Measurements from ENCODE around the gene ST7L.

The ST7L gene

DNA sequence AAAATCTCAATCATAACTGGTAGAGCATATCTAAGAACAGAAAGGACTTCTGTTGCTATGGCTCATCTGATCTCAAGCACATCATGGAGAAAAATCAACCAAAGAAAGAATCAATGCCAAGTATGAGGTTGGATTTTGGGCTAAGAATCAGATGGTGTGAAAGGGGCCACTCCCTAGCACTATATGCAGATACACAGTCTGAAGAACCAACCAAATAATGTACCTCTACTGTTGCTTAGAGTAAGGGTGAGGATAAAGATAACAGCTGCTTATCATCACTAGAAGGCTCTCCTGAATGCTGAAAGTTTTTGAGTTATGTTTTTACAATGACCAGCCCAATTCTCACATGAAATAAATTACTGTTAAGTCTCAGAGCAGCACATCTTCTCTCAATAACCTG lies 35.6 kb downstream of the ST7L start:
- no peaks in the 10 kb centered on the region for H3K4me1 ChIP-seq (ENCODE audit: control insufficient read depth, low read length)
- no peak overlapping the region for H3K4me3 ChIP-seq (ENCODE audit: low read length)
- no peaks in the 10 kb centered on the region for H4K20me1 ChIP-seq (ENCODE audit: control insufficient read depth, insufficient read depth, low read depth, low read length)
- no peaks in the 10 kb centered on the region for H3K36me3 ChIP-seq (ENCODE audit: control insufficient read depth, low read length)
- TF ChIP-seq, protein P1, sequence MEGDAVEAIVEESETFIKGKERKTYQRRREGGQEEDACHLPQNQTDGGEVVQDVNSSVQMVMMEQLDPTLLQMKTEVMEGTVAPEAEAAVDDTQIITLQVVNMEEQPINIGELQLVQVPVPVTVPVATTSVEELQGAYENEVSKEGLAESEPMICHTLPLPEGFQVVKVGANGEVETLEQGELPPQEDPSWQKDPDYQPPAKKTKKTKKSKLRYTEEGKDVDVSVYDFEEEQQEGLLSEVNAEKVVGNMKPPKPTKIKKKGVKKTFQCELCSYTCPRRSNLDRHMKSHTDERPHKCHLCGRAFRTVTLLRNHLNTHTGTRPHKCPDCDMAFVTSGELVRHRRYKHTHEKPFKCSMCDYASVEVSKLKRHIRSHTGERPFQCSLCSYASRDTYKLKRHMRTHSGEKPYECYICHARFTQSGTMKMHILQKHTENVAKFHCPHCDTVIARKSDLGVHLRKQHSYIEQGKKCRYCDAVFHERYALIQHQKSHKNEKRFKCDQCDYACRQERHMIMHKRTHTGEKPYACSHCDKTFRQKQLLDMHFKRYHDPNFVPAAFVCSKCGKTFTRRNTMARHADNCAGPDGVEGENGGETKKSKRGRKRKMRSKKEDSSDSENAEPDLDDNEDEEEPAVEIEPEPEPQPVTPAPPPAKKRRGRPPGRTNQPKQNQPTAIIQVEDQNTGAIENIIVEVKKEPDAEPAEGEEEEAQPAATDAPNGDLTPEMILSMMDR (IDR thresholded peaks at IDR 0.05; ENCODE audit: low read depth, low read length, poor library complexity, severe bottlenecking): no peak
- no peak for TF ChIP-seq EZH2phosphoT487 (IDR thresholded peaks at IDR 0.05; ENCODE audit: borderline replicate concordance, low read length)
- no peaks in the 10 kb centered on the region for H3K27me3 ChIP-seq (ENCODE audit: control insufficient read depth, low read length)
- no peak overlapping the region for H3K4me2 ChIP-seq (ENCODE audit: low read length)
- no peak overlapping the region for H3K27ac ChIP-seq (ENCODE audit: low read depth, low read length)
- H3K79me2 ChIP-seq (ENCODE audit: control insufficient read depth, low read length): no peaks in the 10 kb centered on the region
- no peaks in the 10 kb centered on the region for H3K9me3 ChIP-seq (ENCODE audit: control insufficient read depth, insufficient read depth, low read length)
- H3F3A ChIP-seq (ENCODE audit: control insufficient read depth, insufficient read depth): no peaks in the 10 kb centered on the region
- no peaks in the 10 kb centered on the region for H3K9me2 ChIP-seq (replicated peaks; ENCODE audit: control insufficient read depth, low read length)

DNA sequence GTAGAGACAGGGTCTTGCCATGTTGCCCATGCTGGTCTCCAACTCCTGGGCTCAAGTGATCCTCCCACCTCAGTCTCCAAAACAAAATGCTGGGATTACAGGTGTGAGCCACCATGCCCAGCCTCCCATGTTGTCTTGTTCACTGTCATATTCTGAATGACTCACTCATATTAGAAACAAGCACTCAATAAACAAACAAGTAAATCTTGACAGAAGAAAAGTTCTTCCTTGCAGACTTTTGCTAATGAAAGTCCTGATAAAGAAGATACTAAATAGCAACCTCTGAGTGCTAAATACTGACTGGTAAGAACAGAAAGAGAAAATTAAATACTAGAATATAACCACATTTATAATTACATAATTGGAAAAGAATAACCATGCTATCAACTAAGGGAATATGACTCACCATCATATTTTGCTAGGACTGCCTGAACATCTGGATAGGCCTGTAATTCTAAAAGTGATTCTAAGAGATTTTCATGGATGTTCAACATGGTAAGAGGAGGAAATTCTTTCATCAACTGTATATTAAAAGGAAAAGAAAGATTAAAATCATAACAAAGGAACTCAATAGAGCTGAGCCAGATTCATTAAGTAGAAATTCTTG lies 37.3 kb downstream of the ST7L start:
- Histone ChIP-seq H4K20me1 (ENCODE audit: control insufficient read depth, insufficient read depth, low read depth, low read length) (no peaks in the 10 kb centered on the region), H3K27ac (ENCODE audit: low read depth, low read length) (no peak overlapping the region), H3K9me3 (ENCODE audit: control insufficient read depth, insufficient read depth, low read length) (no peaks in the 10 kb centered on the region), H3K4me1 (ENCODE audit: control insufficient read depth, low read length) (no peaks in the 10 kb centered on the region), H3K9me2 (replicated peaks; ENCODE audit: control insufficient read depth, low read length) (no peaks in the 10 kb centered on the region), H3K4me2 (ENCODE audit: low read length) (no peak overlapping the region), H3K4me3 (ENCODE audit: low read length) (no peak overlapping the region), H3K27me3 (ENCODE audit: control insufficient read depth, low read length) (no peaks in the 10 kb centered on the region), H3K36me3 (ENCODE audit: control insufficient read depth, low read length) (no peaks in the 10 kb centered on the region), H3F3A (ENCODE audit: control insufficient read depth, insufficient read depth) (no peaks in the 10 kb centered on the region), H3K79me2 (ENCODE audit: control insufficient read depth, low read length) (no peaks in the 10 kb centered on the region)
- TF ChIP-seq, protein P1 (IDR thresholded peaks at IDR 0.05; ENCODE audit: low read depth, low read length, poor library complexity, severe bottlenecking): no peak
- TF ChIP-seq EZH2phosphoT487 (IDR thresholded peaks at IDR 0.05; ENCODE audit: borderline replicate concordance, low read length): no peak

DNA sequence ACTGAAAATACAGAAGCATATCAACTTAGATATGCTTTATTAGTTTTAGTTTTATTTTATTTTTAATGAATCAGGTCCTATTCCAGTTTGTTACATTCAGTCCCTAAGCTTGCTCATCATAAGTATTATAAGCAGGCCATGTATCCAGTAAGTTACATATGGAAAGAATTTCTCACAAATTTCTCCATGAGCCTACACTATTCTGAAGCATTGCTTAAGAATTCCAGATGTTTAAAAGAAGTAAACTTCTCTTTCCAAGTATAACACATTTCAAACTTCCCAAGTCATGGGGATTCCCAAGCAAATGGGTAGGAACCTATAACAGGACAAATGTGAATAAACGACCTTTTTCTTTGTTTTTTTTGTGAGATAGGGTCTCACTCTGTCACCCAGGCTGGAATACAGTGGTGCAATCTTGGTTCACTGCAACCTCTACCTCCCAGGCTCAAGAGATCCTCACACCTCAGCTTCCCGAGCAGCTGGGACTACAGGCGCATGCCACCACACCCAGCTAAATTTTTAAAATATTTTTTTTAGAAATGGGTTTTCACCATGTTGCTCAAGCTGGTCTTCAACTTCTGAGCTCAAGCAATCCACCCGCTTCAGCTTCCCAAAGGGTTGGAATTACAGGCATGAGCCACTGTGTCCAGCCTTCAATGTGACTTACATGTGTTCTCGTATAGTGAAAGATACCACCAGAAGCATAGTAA lies 39.0 kb downstream of the ST7L start:
- H3K36me3 ChIP-seq (ENCODE audit: control insufficient read depth, low read length): no peaks in the 10 kb centered on the region
- H3F3A ChIP-seq (ENCODE audit: control insufficient read depth, insufficient read depth): no peaks in the 10 kb centered on the region
- no peak overlapping the region for H3K4me3 ChIP-seq (ENCODE audit: low read length)
- no peaks in the 10 kb centered on the region for H3K9me3 ChIP-seq (ENCODE audit: control insufficient read depth, insufficient read depth, low read length)
- H3K9me2 ChIP-seq (replicated peaks; ENCODE audit: control insufficient read depth, low read length): no peaks in the 10 kb centered on the region
- H3K4me2 ChIP-seq (ENCODE audit: low read length): no peak overlapping the region
- TF ChIP-seq EZH2phosphoT487 (IDR thresholded peaks at IDR 0.05; ENCODE audit: borderline replicate concordance, low read length): no peak
- TF ChIP-seq, protein P1 (IDR thresholded peaks at IDR 0.05; ENCODE audit: low read depth, low read length, poor library complexity, severe bottlenecking): no peak
- H4K20me1 ChIP-seq (ENCODE audit: control insufficient read depth, insufficient read depth, low read depth, low read length): no peaks in the 10 kb centered on the region
- H3K4me1 ChIP-seq (ENCODE audit: control insufficient read depth, low read length): no peaks in the 10 kb centered on the region
- H3K79me2 ChIP-seq (ENCODE audit: control insufficient read depth, low read length): no peaks in the 10 kb centered on the region
- no peaks in the 10 kb centered on the region for H3K27me3 ChIP-seq (ENCODE audit: control insufficient read depth, low read length)
- H3K27ac ChIP-seq (ENCODE audit: low read depth, low read length): no peak overlapping the region

Measured in DOHH2 (cell line).